PC-3 (cell line): ENCODE data around the gene DRD3. TPM values are rescaled to one million over a fixed set of nuclear protein-coding genes. Genes with fewer than 3 reads are reported as not detected.

Experiments
- ATAC-seq: fragments of 200-7000 bp; cut with Tn5 transposase; 2 replicates; pipeline ENCODE4 v1.9.1; 2020; ENCODE audit warnings: mild to moderate bottlenecking, moderate library complexity
- BruUV-seq: library from RNA; stranded (reverse); fragments of 400-500 nt; replicated peaks from 2 replicates; lab custom pipeline; 2021; lab: Mats Ljungman, UMichigan
- CTCF ChIA-PET: fragments of 300-600 bp; sonication (Branson Sonifier 250); formaldehyde crosslinking; loops from one replicate; lab custom pipeline; 2022; ENCODE audit warnings: antibody characterized with exemption; lab: Charles Lee
- POLR2A ChIA-PET: fragments of 300-600 bp; sonication (Branson Sonifier 250); formaldehyde crosslinking; loops from one replicate; lab custom pipeline; 2022; ENCODE audit warnings: antibody characterized with exemption; ENCODE audit not compliant: unreplicated experiment; lab: Charles Lee
- DNase-seq: peaks from one replicate; pipeline ENCODE4 v3.0.0-alpha.2; 2015
- H2AFZ ChIP-seq: fragments of 300-600 bp; sonication (generic); 2 replicates; pipeline ENCODE4 v1.6.0; 2016; ENCODE audit warnings: antibody characterized with exemption, low read length
- H3F3A ChIP-seq: fragments of 300-600 bp; sonication (generic); one replicate; pipeline ENCODE4 v1.6.0; 2017; ENCODE audit warnings: antibody characterized with exemption, low read length, control low read depth, mild to moderate bottlenecking; ENCODE audit not compliant: unreplicated experiment
- H3K27ac ChIP-seq: fragments of 300-600 bp; sonication (generic); 2 replicates; pipeline ENCODE4 v1.5.1; 2016; ENCODE audit warnings: mild to moderate bottlenecking, low read length
- H3K27me3 ChIP-seq: fragments of 300-600 bp; sonication (generic); 2 replicates; pipeline ENCODE4 v1.6.1; 2016; ENCODE audit warnings: low read length, mixed read lengths
- H3K36me3 ChIP-seq: fragments of 300-600 bp; sonication (generic); 2 replicates; pipeline ENCODE4 v1.6.1; 2016; ENCODE audit warnings: low read depth, mixed run types, low read length, mixed read lengths
- H3K4me1 ChIP-seq: fragments of 300-600 bp; sonication (generic); 2 replicates; pipeline ENCODE4 v1.5.1; 2016; ENCODE audit warnings: low read length; ENCODE audit not compliant: insufficient read depth
- H3K4me2 ChIP-seq: fragments of 300-600 bp; sonication (generic); 2 replicates; pipeline ENCODE4 v1.6.0; 2016; ENCODE audit warnings: low read length
- H3K4me3 ChIP-seq: fragments of 300-600 bp; sonication (generic); 2 replicates; pipeline ENCODE4 v1.5.1; 2016; ENCODE audit warnings: mild to moderate bottlenecking, low read length, mixed read lengths
- H3K79me2 ChIP-seq: fragments of 300-600 bp; sonication (generic); 2 replicates; pipeline ENCODE4 v1.6.1; 2017; ENCODE audit warnings: low read length, mixed read lengths
- H3K9ac ChIP-seq: fragments of 300-600 bp; sonication (generic); 2 replicates; pipeline ENCODE4 v1.6.0; 2016; ENCODE audit warnings: mild to moderate bottlenecking, low read length
- H3K9me2 ChIP-seq: fragments of 300-600 bp; sonication (generic); replicated peaks from 2 replicates; pipeline ENCODE4 v1.6.1; 2016; ENCODE audit warnings: mixed run types, low read length, mixed read lengths
- H3K9me3 ChIP-seq: fragments of 300-600 bp; sonication (generic); 2 replicates; pipeline ENCODE4 v1.6.1; 2016; ENCODE audit warnings: low read length, mixed read lengths
- H4K20me1 ChIP-seq: fragments of 300-600 bp; sonication (generic); 2 replicates; pipeline ENCODE4 v1.6.1; 2016; ENCODE audit warnings: low read length, mixed read lengths
- EZH2 ChIP-seq: fragments of 300-600 bp; sonication (generic); IDR thresholded peaks from one replicate; pipeline ENCODE4 v1.6.1; 2017; ENCODE audit warnings: antibody characterized with exemption, mild to moderate bottlenecking, low read length; ENCODE audit not compliant: unreplicated experiment
- EZH2phosphoT487 ChIP-seq: fragments of 300-600 bp; sonication (generic); IDR thresholded peaks from 2 replicates; pipeline ENCODE4 v1.6.1; 2018; ENCODE audit warnings: mild to moderate bottlenecking, antibody characterized with exemption, low read length, borderline replicate concordance
- intact Hi-C: fragments of 100-400 bp; cut with micrococcal nuclease; formaldehyde crosslinking; loops from 2 replicates; pipeline ENCODE4 v1.9.0; 2023
- total RNA-seq: library from RNA; depleted of rRNA; stranded (reverse); fragments of >200 nt; gene quantifications from 2 replicates; pipeline ENCODE4 v1.2.3, GENCODE V29; 2014
- TF ChIP-seq, protein P1 (sequence below): fragments of 300-600 bp; sonication (generic); conservative IDR thresholded peaks from 2 replicates; pipeline ENCODE4 v1.5.1; 2017; ENCODE audit warnings: antibody characterized with exemption, low read depth, mild to moderate bottlenecking, low read length

DRD3 gene
- total RNA-seq, 1 experiment from 2014 or later, result not detected

DNA sequence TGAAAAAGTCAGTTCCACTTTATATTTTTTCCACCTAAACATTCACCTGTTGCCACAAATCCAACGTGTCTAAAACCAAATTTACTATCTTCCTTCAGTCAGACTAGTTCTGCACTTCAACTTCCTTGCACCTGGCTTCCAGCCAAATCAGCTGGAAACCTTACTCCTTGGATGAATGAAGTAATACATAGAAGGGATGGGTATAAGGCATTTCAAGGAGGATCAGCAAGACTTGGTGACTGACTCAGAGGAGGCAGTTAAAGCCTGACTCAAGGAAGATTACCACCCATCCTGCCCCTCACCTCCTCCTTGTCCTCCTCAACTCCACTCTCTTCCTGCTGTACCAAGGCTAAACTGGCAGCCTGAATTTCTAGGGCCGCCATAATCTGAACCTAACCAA is 85.3 kb downstream of the DRD3 start:
- intact Hi-C loops, result no loop called here
- Histone ChIP-seq H3K9ac (no peak overlapping the region), H2AFZ (no peak overlapping the region), H3K4me1 (0 out of 2 replicates have a peak, but pooled peaks cover 10% of the 10 kb centered on the region), H3F3A (no peaks in the 10 kb centered on the region), H3K79me2 (no peaks in the 10 kb centered on the region), H3K27ac (no peak overlapping the region), H3K27me3 (no peaks in the 10 kb centered on the region), H3K9me3 (no peaks in the 10 kb centered on the region), H3K4me2 (no peak overlapping the region), H3K4me3 (no peak overlapping the region), H3K9me2 (no peaks in the 10 kb centered on the region), H4K20me1 (no peaks in the 10 kb centered on the region), H3K36me3 (no peaks in the 10 kb centered on the region)
- POLR2A ChIA-PET, result interaction anchor here (0.6 kb wide), 1 partner anchor 35 kb away, joined by 3 read pairs; no protein-coding TSS in a partner anchor
- ATAC-seq, result peak; percentile 92
- DNase-seq, result peak; percentile 83
- CTCF ChIA-PET, result interaction anchor here (0.5 kb wide), 1 partner anchor 181 kb away, joined by 7 read pairs; no protein-coding TSS in a partner anchor
- TF ChIP-seq EZH2, result no peak
- TF ChIP-seq, protein P1, sequence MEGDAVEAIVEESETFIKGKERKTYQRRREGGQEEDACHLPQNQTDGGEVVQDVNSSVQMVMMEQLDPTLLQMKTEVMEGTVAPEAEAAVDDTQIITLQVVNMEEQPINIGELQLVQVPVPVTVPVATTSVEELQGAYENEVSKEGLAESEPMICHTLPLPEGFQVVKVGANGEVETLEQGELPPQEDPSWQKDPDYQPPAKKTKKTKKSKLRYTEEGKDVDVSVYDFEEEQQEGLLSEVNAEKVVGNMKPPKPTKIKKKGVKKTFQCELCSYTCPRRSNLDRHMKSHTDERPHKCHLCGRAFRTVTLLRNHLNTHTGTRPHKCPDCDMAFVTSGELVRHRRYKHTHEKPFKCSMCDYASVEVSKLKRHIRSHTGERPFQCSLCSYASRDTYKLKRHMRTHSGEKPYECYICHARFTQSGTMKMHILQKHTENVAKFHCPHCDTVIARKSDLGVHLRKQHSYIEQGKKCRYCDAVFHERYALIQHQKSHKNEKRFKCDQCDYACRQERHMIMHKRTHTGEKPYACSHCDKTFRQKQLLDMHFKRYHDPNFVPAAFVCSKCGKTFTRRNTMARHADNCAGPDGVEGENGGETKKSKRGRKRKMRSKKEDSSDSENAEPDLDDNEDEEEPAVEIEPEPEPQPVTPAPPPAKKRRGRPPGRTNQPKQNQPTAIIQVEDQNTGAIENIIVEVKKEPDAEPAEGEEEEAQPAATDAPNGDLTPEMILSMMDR, result no peak
- TF ChIP-seq EZH2phosphoT487, result no peak
- no TSS peak for BruUV-seq

DNA sequence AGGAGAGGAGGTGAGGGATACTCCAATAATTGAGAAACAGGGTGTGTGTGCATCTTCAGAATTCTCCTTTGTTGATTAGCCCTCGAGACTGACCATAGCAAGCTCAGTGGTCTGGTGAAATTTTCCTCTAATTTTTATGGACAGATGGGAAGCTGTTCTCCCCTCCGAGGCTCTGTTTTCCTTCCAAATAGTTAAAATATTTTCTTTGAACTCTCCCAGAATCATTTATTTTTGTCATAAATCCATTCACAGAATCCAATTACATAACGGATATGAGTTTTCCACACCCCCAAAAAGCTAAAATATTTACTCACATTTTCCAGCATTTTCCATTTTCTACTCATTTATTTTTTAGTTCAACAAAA is 85.9 kb downstream of the DRD3 start:
- H3K9me2 ChIP-seq, result no peaks in the 10 kb centered on the region
- no peaks in the 10 kb centered on the region for H4K20me1 ChIP-seq
- H3K9me3 ChIP-seq, result no peaks in the 10 kb centered on the region
- ATAC-seq (no peak), DNase-seq (no peak)
- H3K27ac ChIP-seq, result no peak overlapping the region
- H3K4me3 ChIP-seq, result no peak overlapping the region
- no TSS peak for BruUV-seq
- CTCF ChIA-PET, result no interaction called here
- H3K9ac ChIP-seq, result no peak overlapping the region
- H3K4me2 ChIP-seq, result no peak overlapping the region
- H3K27me3 ChIP-seq, result no peaks in the 10 kb centered on the region
- TF ChIP-seq EZH2phosphoT487 (no peak), EZH2 (no peak)
- TF ChIP-seq, protein P1, result no peak
- POLR2A ChIA-PET, result interaction anchor here (0.6 to 0.7 kb wide), 2 partner anchors 34 to 36 kb away, joined by 3 to 4 read pairs; no protein-coding TSS in a partner anchor
- H3K36me3 ChIP-seq, result 0 out of 2 replicates have a peak, but pooled peaks cover 3% of the 10 kb centered on the region
- H3F3A ChIP-seq, result no peaks in the 10 kb centered on the region
- intact Hi-C loops, result no loop called here
- no peak overlapping the region for H2AFZ ChIP-seq
- 0 out of 2 replicates have a peak, but pooled peaks cover 10% of the 10 kb centered on the region for H3K4me1 ChIP-seq
- no peaks in the 10 kb centered on the region for H3K79me2 ChIP-seq
